Stimulated activated CD4-positive, alpha-beta T cell treated with anti-CD3 and anti-CD28 coated beads, Interleukin-12 subunit alpha, Interleukin-12 subunit beta, amount 100 ng/mL, for 48 hours (primary cell): ENCODE data around the gene MLIP.

Source experiments
- DNase-seq, 3 donors: peaks; one replicate each; pipeline ENCODE4 v3.0.0-alpha.2; 2020; ENCODE audit warnings: low read depth in 2 of 3, low spot score in 1 of 3

The MLIP gene

GRCh38 chr6:54096811-54097210 lies 14.4 kb upstream of the MLIP start:
- no peak for DNase-seq

- DNase-seq: no peak
Measured at GRCh38 chr6:54097753-54098152, 13.5 kb upstream of the MLIP start.

DNA sequence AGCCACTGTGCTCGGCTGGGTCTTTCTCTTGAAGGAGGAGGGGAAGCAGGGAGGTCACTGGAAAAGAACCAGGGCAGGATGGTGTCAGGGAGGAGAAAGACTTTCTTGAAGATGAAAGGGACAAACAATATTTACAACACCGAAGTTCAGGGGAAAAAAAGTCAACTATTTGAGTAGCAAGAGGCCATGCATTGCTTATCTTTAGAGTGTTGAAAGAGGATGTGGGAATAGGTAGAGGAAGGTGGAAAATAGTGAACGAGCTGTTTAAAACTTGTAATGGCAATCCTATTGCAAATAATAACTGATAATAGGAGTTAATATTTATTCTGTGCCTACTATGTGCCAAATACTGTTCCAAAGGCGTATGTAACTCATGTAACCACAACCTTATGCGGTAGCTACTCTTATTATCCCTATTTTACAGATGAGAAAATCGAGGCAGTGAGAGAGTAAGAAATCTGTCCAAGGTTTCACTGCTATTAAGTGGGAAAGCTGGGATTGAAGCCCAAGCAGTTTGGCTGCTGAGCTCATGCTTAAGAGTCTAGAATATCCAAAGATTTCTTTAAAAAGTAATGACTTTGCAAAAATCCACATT lies 12.7 kb upstream of the MLIP start:
- no peak for DNase-seq

- no peak for DNase-seq
Measured at GRCh38 chr6:54099225-54099624, 12.0 kb upstream of the MLIP start.

DNA sequence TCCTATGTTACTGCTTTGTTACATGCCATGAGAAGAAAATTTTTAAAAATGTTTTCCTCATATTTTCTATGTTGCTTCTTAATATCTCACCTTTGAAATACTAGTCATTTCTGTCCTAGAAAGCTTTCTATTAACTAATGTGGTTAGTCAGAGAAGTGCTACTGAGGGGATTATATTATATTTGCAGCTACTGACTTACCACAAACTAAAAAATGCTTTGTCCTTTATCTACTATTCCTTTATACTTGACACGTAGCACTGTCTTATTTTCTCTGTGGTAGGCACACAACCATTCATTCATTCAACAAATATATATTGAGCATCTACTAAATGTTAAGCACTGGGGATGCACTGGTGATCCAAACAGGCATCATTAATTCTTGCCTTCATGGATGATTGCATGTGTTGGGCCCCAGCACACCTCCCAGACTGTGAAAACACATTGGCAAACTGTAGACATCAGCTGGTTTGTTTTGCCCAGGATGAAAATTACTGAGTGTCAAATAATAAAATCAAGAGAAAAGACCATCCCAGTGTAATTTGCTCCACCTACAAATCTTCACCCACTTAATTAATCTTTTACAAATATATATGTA lies 10.7 kb upstream of the MLIP start:
- DNase-seq: no peak

DNA sequence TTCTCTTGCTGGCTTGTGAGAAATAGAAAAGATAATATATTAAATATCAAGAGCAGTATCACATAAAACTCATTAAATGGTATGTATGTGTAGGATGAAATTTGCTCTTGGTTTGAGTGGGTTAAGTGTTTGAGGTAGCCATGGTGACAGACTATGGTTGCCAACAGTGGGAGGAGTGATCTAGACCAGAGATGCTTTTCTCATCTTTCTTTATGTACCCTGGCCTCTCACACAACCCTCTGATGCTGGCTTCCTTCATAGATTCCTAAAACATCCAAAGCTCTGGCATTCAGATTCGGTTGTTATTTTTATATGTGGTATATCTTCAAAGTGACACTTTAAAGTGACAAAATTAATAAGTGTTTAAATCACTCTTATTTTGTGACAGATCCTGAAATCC lies 9.0 kb upstream of the MLIP start:
- DNase-seq: no peak

- no peak for DNase-seq
Measured at GRCh38 chr6:54103497-54103896, 7.7 kb upstream of the MLIP start.

- no peak for DNase-seq
Measured at GRCh38 chr6:54106727-54107126, 4.5 kb upstream of the MLIP start.

- DNase-seq: no peak
Measured at GRCh38 chr6:54107470-54108090, 3.7 kb upstream of the MLIP start.

DNA sequence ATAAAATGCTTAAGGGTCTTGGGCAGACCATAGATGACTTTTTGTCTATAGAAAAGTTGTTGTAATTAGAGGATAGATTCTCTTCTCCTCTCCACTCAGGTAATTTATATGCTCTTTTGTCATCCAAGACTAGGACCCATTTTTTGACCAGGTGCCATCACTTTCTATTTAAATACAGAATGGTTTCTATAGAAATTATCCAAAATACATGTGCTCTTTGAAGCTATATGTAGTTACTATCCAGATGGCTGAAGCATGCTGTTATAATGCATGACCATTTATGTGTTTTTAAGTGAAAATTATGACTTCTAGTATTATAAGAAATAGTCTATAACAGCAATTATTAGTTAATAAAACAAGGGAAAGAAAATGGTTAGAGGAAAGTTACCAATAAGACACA lies 3.0 kb upstream of the MLIP start:
- DNase-seq: no peak

DNA sequence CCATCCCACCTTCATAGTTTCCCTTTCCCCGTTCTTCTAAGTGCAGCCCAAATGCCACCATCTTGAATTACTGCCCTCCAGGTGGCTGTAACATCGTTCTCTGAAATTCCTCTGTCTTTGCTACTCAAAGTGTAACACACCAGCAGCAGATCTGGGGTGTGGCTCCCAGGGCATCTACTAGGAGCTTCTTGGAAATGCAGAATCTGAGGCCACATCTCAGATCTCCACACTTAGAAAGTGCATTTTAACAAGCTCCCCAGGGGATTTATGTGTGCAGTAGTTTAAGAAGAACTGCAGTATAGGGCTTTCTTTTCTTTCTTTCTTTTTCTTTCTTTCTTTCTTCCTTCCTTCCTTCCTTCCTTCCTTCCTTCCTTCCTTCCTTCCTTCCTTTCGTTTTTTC lies 1.7 kb upstream of the MLIP start:
- no peak for DNase-seq

DNA sequence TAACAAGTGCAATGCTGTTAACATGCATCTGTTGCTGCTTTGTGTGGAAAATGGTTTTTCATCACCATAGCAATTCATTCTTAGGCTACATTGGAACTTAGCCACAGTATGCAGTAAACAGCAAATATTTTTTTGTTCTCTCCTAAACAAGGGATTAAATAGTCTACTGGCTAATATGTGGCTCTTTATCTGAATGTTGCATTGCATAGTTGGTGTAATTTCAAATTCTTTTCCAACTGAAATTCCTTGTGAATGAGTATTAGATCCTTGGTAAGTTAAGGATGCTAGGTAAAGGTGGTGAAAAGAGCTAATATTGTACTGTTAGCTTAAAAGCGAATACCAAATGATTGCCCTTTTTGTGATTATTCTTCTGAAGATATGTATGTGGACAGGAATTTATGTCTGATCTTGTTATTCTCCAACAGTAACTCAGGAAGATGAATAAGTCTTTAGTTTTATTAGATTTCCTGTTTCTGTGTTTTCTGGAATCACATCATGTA lies 958 bp downstream of the MLIP start:
- DNase-seq: no peak

DNA sequence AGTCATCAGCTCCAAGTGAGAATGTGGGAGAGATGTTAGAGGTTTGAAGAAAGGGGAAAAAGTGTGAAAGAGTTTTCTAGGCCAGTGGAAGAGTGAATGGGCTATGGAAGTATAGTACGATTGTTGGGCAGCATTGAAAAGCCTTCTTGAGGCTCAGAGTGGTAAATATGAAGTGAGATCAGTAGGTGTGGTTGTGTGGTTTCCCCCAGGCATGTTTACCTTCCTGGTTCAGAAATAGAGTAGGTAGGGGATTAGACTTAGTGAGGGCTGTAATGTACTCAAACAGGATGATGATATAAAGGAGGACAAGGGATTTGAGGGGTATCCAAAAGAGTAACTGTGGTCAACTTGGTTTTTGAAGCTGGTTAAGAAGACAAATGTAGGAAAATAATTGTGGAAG lies 3.7 kb downstream of the MLIP start:
- no peak for DNase-seq

GRCh38 chr6:54115966-54116365 lies 4.7 kb downstream of the MLIP start:
- DNase-seq: no peak

- DNase-seq: no peak
Measured at GRCh38 chr6:54118117-54118516, 6.9 kb downstream of the MLIP start.

- no peak for DNase-seq
Measured at GRCh38 chr6:54125493-54125892, 14.2 kb downstream of the MLIP start.

GRCh38 chr6:54130179-54130578 lies 18.9 kb downstream of the MLIP start:
- no peak for DNase-seq

GRCh38 chr6:54132587-54132986 lies 21.3 kb downstream of the MLIP start:
- no peak for DNase-seq

- no peak for DNase-seq
Measured at GRCh38 chr6:54133186-54133585, 21.9 kb downstream of the MLIP start.

DNA sequence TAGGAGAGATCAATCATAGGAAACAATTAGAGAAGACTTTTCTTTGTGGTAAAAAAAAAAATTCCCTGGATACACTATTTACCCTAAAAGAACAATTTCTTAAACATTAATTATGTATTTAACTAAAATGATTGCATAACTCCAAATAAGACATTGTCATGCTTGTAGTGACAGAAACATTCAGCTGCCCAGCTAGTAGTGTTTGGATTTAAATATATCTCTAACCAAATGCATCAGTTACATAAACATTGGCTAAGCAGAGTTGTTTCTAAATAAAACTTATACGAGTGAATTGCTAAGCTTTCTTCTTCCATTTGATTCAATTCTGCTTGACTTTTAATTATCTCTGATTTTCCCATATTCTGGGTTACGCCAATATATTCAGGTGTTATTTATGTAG lies 23.7 kb downstream of the MLIP start:
- no peak for DNase-seq

DNA sequence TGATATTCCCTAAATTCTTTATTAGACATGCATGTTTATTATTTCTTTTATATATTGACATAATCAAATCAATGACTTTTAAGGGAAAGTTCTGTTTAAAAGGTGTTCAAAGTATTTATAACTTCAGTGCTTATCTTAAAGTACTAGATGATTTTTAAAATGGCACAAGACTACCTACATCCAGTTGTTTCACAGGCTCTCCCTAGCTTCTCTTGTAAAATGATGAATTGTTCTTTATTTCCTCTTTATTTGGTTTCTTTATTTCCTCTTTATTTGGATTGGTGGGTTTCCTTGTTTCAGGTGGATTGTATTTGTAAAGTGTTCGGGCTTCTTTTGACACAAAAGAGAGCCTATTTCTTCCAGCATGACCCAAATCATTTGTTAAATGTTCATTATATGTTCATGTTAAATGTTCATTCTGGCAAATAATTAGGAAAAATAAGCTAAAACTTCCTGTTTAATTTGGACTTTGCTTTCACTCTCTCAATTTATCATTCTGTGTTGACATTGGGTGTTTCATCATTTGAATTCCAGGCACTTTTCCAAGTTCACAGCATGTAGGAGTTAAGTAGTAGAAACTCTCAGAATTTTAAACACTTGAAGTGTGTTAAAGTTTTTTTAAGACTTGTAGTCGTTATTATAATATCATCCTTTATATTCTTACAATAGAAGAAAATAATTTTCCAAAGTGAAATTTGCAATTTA lies 24.6 kb downstream of the MLIP start:
- DNase-seq: no peak

- no peak for DNase-seq
Measured at GRCh38 chr6:54138795-54139194, 27.6 kb downstream of the MLIP start.
